Body of pancreas (tissue), 4 donors: ENCODE data around the gene IFT88. TPM values are rescaled to one million over a fixed set of nuclear protein-coding genes. Genes with fewer than 3 reads are reported as not detected.

Source experiments
- ATAC-seq: fragments of 150-250 bp; one replicate; pipeline ENCODE4 v1.9.1; 2016
- DNase-seq, 4 donors: peaks; one replicate each; pipeline ENCODE4 v3.0.0-alpha.2; 2019
- H3K27ac ChIP-seq, 4 donors: fragments of 200-600 bp; sonication (generic); 1 replicate in 3 of 4; 2 replicates in 1 of 4; pipeline versions ENCODE4 v1.5.1 to v1.6.1; 2016 to 2019; ENCODE audit warnings: mild to moderate bottlenecking in 1 of 4, mixed read lengths in 1 of 4, moderate library complexity in 1 of 4
- H3K27me3 ChIP-seq, 2 donors: fragments of 200-600 bp; sonication (generic); one replicate each; pipeline ENCODE4 v1.6.0; 2016; ENCODE audit warnings: mild to moderate bottlenecking in 1 of 2
- H3K36me3 ChIP-seq, 2 donors: fragments of 200-600 bp; sonication (generic); replicated peaks in 1 of 2; 2 replicates each; pipeline ENCODE4 v1.5.1; 2016; ENCODE audit warnings: low read depth in 2 of 2; ENCODE audit not compliant: insufficient read depth in 1 of 2
- H3K4me1 ChIP-seq: fragments of 200-600 bp; sonication (generic); one replicate; pipeline ENCODE4 v1.6.0; 2016
- H3K4me3 ChIP-seq, 2 donors: fragments of 200-600 bp; sonication (generic); 1 replicate in 1 of 2; 2 replicates in 1 of 2; pipeline ENCODE4 v1.5.1; 2016 to 2019
- H3K9me3 ChIP-seq, 3 donors: fragments of 200-600 bp; sonication (generic); 1 replicate in 2 of 3; 2 replicates in 1 of 3; pipeline ENCODE4 v1.5.1; 2016
- CTCF ChIP-seq, 7 experiments: fragments of 450-650 bp in 4 of 7; fragments of 200-600 bp in 3 of 7; sonication (generic) in 3 of 7; IDR thresholded peaks; one replicate each; pipeline ENCODE4 v1.5.1; 2016 to 2019; ENCODE audit warnings: antibody characterized with exemption in 7 of 7
- POLR2A ChIP-seq, 3 donors: fragments of 450-650 bp; IDR thresholded peaks; one replicate each; pipeline ENCODE4 v1.6.1; 2016; ENCODE audit warnings: antibody characterized with exemption in 3 of 3, mild to moderate bottlenecking in 2 of 3
- WGBS, 2 donors: methylation state at CpG; one replicate each; pipeline ENCODE4 v1.1.5; 2017; 5-methylcytosine and 5-hydroxymethylcytosine counted together
- intact Hi-C: fragments of 100-400 bp; cut with DNase I; formaldehyde crosslinking; loops from one replicate; pipeline ENCODE4 v1.15.1; 2023
- total RNA-seq, 2 donors: library from RNA; depleted of rRNA; stranded (reverse); fragments of >200 nt; gene quantifications; one replicate each; pipeline ENCODE4 v1.1.0, GENCODE V29; 2016

Gene IFT88
- total RNA-seq, 2 donors from 2014 or later: 9.6 to 16.5 TPM

GRCh38 chr13:20588529-20589110 is 21.7 kb downstream of the IFT88 start:
- DNase-seq: no peak
- no peak for ATAC-seq
- Histone ChIP-seq H3K27ac (no peak overlapping the region), H3K4me3 (no peak overlapping the region), H3K4me1 (no peaks in the 10 kb centered on the region), H3K36me3 (no peaks in the 10 kb centered on the region), H3K27me3 (no peaks in the 10 kb centered on the region), H3K9me3 (no peaks in the 10 kb centered on the region)
- TF ChIP-seq POLR2A (IDR thresholded peaks at IDR 0.05) (no peak), CTCF (IDR thresholded peaks at IDR 0.05) (no peak)
- intact Hi-C loops: no loop called here
- WGBS, 2 donors: 87% methylated on average over 4 of the region's 4 CpGs

GRCh38 chr13:20590561-20590960 is 23.6 kb downstream of the IFT88 start:
- no peak overlapping the region for H3K4me3 ChIP-seq
- no peaks in the 10 kb centered on the region for H3K36me3 ChIP-seq
- ATAC-seq (no peak), DNase-seq (no peak)
- H3K9me3 ChIP-seq: no peaks in the 10 kb centered on the region
- intact Hi-C loops: no loop called here
- TF ChIP-seq CTCF (IDR thresholded peaks at IDR 0.05): no peak
- no peak for TF ChIP-seq POLR2A (IDR thresholded peaks at IDR 0.05)
- WGBS, 2 donors: 89 to 95% methylated on average over 2 of the region's 2 CpGs
- no peak overlapping the region for H3K27ac ChIP-seq
- no peaks in the 10 kb centered on the region for H3K27me3 ChIP-seq
- no peaks in the 10 kb centered on the region for H3K4me1 ChIP-seq

- H3K27ac ChIP-seq: no peak overlapping the region
- TF ChIP-seq CTCF (IDR thresholded peaks at IDR 0.05): no peak
- TF ChIP-seq POLR2A (IDR thresholded peaks at IDR 0.05): no peak
- H3K9me3 ChIP-seq: no peaks in the 10 kb centered on the region
- no peaks in the 10 kb centered on the region for H3K36me3 ChIP-seq
- no peak overlapping the region for H3K4me3 ChIP-seq
- DNase-seq (no peak), ATAC-seq (no peak)
- 84 to 94% methylated on average over 4 of the region's 4 CpGs for WGBS, 2 donors
- H3K4me1 ChIP-seq: no peaks in the 10 kb centered on the region
- H3K27me3 ChIP-seq: no peaks in the 10 kb centered on the region
- intact Hi-C loops: no loop called here
Measured at GRCh38 chr13:20592606-20593005, 25.6 kb downstream of the IFT88 start.

GRCh38 chr13:20594280-20594679 is 27.3 kb downstream of the IFT88 start:
- no peaks in the 10 kb centered on the region for H3K27me3 ChIP-seq
- no peaks in the 10 kb centered on the region for H3K4me1 ChIP-seq
- H3K36me3 ChIP-seq: no peaks in the 10 kb centered on the region
- intact Hi-C loops: no loop called here
- TF ChIP-seq CTCF (IDR thresholded peaks at IDR 0.05) (no peak), POLR2A (IDR thresholded peaks at IDR 0.05) (no peak)
- no peak overlapping the region for H3K27ac ChIP-seq
- no peak overlapping the region for H3K4me3 ChIP-seq
- H3K9me3 ChIP-seq: no peaks in the 10 kb centered on the region
- WGBS, 2 donors: 78 to 85% methylated on average over 2 of the region's 2 CpGs
- DNase-seq (no peak), ATAC-seq (no peak)

- WGBS, 2 donors: 95 to 96% methylated on average over 14 to 15 of the region's 15 CpGs
- ATAC-seq: no peak
- Histone ChIP-seq H3K9me3 (no peaks in the 10 kb centered on the region), H3K27ac (no peak overlapping the region), H3K4me3 (no peak overlapping the region), H3K36me3 (peaks cover 5 to 9% of the 10 kb centered on the region in 2 donors), H3K27me3 (no peaks in the 10 kb centered on the region), H3K4me1 (no peaks in the 10 kb centered on the region)
- TF ChIP-seq POLR2A (IDR thresholded peaks at IDR 0.05) (no peak), CTCF (IDR thresholded peaks at IDR 0.05) (no peak)
- no peak for DNase-seq
- intact Hi-C loops: no loop called here
Measured at GRCh38 chr13:20607015-20607414, 40.1 kb downstream of the IFT88 start.
